Lung (tissue), 12 donors: Measurements from ENCODE around the gene OR5AU1. TPM values are rescaled to one million over a fixed set of nuclear protein-coding genes. Genes with fewer than 3 reads are reported as not detected.

Source experiments
- ATAC-seq: fragments of 200-7000 bp; cut with Tn5 transposase; one replicate; pipeline ENCODE4 v1.9.1; 2020; ENCODE audit warnings: moderate number of reproducible peaks; ENCODE audit not compliant: insufficient read depth, low FRiP score
- DNase-seq, 3 donors: peaks; one replicate each; pipeline ENCODE4 v3.0.0-alpha.2; 2013 to 2017
- H3K27ac ChIP-seq, 2 donors: one replicate each; pipeline ENCODE4 v1.5.1; 2013; ENCODE audit warnings: mild to moderate bottlenecking in 2 of 2, moderate library complexity in 2 of 2, control low read depth in 1 of 2, inconsistent platforms in 1 of 2, low read depth in 1 of 2, low read length in 1 of 2
- H3K27me3 ChIP-seq, 3 donors: one replicate each; pipeline ENCODE4 v1.5.1; 2013; ENCODE audit warnings: low read length in 2 of 3; ENCODE audit not compliant: control insufficient read depth in 3 of 3, insufficient read depth in 3 of 3
- H3K36me3 ChIP-seq, 4 donors: one replicate each; pipeline ENCODE4 v1.5.1; 2013; ENCODE audit warnings: low read length in 4 of 4, mild to moderate bottlenecking in 1 of 4, moderate library complexity in 1 of 4; ENCODE audit not compliant: control insufficient read depth in 4 of 4, insufficient read depth in 4 of 4
- H3K4me1 ChIP-seq, 5 donors: one replicate each; pipeline ENCODE4 v1.5.1; 2013; ENCODE audit warnings: low read length in 5 of 5, mild to moderate bottlenecking in 2 of 5, moderate library complexity in 1 of 5; ENCODE audit not compliant: control insufficient read depth in 5 of 5, insufficient read depth in 5 of 5
- H3K4me3 ChIP-seq: one replicate; pipeline ENCODE4 v1.5.1; 2013; ENCODE audit warnings: mild to moderate bottlenecking, control low read depth, moderate library complexity
- H3K9ac ChIP-seq, 2 donors: one replicate each; pipeline ENCODE4 v1.5.1; 2013; ENCODE audit warnings: low read length in 2 of 2, control low read depth in 1 of 2; ENCODE audit not compliant: insufficient read depth in 1 of 2
- H3K9me3 ChIP-seq, 4 donors: one replicate each; pipeline ENCODE4 v1.5.1; 2013; ENCODE audit warnings: low read length in 3 of 4, mild to moderate bottlenecking in 1 of 4, moderate library complexity in 1 of 4; ENCODE audit not compliant: control insufficient read depth in 4 of 4, insufficient read depth in 3 of 4
- CTCF ChIP-seq: IDR thresholded peaks from 2 replicates; pipeline ENCODE4 v1.5.1; 2012; ENCODE audit warnings: mild to moderate bottlenecking; ENCODE audit errors: control extremely low read depth, extremely low read depth
- WGBS, 2 donors: extraction: QIAGEN DNeasy Blood & Tissue Kit; methylation state at CpG; one replicate each; pipeline ENCODE4 v1.1.7; 2013; 5-methylcytosine and 5-hydroxymethylcytosine counted together
- polyA plus RNA-seq, 2 donors: library from polyadenylated mRNA; stranded (reverse); fragments of 200-250 nt; gene quantifications; one replicate each; pipeline ENCODE4 v1.2.1, GENCODE V29; 2013
- total RNA-seq, 2 donors: library from RNA; depleted of rRNA in 1 of 2; stranded (reverse); fragments of >200 nt in 1 of 2; gene quantifications; one replicate each; pipeline ENCODE4 v1.2.1, GENCODE V29; 2014 to 2021
- donor health status: control.
- donor health status: control.
- donor health status: Bipolar disorder and iron deficiency.
- donor health status: healthy.
- donor health status: DM: yes; HTN: yes; CAD: no.

The OR5AU1 gene
- total and polyA plus RNA-seq, 4 donors = not detected

DNA sequence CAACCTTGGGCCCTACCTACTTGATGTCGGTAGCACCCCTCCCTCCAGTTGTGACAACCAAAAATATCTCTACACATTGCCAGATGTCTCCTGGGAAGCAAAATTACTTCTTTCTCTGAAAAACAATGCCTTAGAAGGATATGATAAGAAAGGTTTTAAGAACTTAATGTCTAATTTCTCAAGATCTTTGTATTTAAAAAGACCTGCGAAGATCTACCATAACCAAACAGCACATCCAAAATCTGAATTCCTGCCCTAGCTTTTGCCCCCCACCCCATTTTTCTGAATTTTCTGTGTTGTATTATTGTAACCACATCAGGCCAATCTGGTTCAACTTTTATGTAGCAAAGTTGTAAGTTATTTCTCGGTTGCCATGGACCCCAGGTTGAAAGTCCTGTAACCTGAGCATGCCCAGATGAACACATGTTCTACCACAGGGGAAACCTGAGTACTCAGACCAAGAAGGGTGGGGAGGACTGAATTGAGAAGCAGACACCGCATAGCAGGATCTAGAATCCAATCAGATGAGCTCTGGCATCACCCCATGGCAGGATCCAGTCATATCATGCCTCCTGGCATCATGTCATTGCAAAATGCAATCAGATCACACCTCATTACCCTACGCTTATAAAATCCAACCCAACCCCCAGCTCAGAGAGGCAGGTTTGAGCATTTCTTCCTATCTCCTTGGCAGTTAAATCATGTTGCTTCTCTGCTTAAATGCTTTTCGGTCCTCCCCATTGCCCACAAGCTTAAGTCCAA is 46.3 kb downstream of the OR5AU1 start:
- Histone ChIP-seq H3K4me1 (peaks cover 7 to 29% (median 16%) of the 10 kb centered on the region in 5 donors), H3K27ac (no peak overlapping the region), H3K27me3 (no peaks in the 10 kb centered on the region), H3K4me3 (no peak overlapping the region), H3K36me3 (no peaks in the 10 kb centered on the region), H3K9me3 (no peaks in the 10 kb centered on the region), H3K9ac (no peak overlapping the region)
- DNase-seq = no peak
- ATAC-seq = no peak
- no peak for TF ChIP-seq CTCF
- 82 to 95% methylated on average over 6 of the region's 6 CpGs for WGBS, 2 donors

- no peak overlapping the region for H3K4me3 ChIP-seq
- TF ChIP-seq CTCF = no peak
- H3K9ac ChIP-seq = no peak overlapping the region
- H3K27ac ChIP-seq = no peak overlapping the region
- peaks cover 7 to 30% (median 17%) of the 10 kb centered on the region in 5 donors for H3K4me1 ChIP-seq
- H3K27me3 ChIP-seq = no peaks in the 10 kb centered on the region
- no peak for DNase-seq
- ATAC-seq = no peak
- 94 to 98% methylated on average over 4 of the region's 4 CpGs for WGBS, 2 donors
- H3K36me3 ChIP-seq = no peaks in the 10 kb centered on the region
- H3K9me3 ChIP-seq = no peaks in the 10 kb centered on the region
Observed at GRCh38 chr14:21108791-21109190, 47.1 kb downstream of the OR5AU1 start.

GRCh38 chr14:21107283-21107800 is 48.5 kb downstream of the OR5AU1 start:
- no peak overlapping the region for H3K4me3 ChIP-seq
- no peak overlapping the region for H3K9ac ChIP-seq
- WGBS, 2 donors = 58 to 71% methylated on average over 5 of the region's 5 CpGs
- TF ChIP-seq CTCF = no peak
- no peaks in the 10 kb centered on the region for H3K36me3 ChIP-seq
- DNase-seq (no peak), ATAC-seq (no peak)
- no peaks in the 10 kb centered on the region for H3K27me3 ChIP-seq
- peak overlapping the region; percentile 2 to 85 for H3K27ac ChIP-seq
- peaks cover 7 to 42% (median 17%) of the 10 kb centered on the region in 5 donors for H3K4me1 ChIP-seq
- no peaks in the 10 kb centered on the region for H3K9me3 ChIP-seq
